ENCODE data around the gene ITGB3BP. TPM values are rescaled to one million over a fixed set of nuclear protein-coding genes. Genes with fewer than 3 reads are reported as not detected.

The ITGB3BP gene
- total RNA-seq, 2 donors from 2014 or later: 6.7 TPM; not detected in 1

DNA sequence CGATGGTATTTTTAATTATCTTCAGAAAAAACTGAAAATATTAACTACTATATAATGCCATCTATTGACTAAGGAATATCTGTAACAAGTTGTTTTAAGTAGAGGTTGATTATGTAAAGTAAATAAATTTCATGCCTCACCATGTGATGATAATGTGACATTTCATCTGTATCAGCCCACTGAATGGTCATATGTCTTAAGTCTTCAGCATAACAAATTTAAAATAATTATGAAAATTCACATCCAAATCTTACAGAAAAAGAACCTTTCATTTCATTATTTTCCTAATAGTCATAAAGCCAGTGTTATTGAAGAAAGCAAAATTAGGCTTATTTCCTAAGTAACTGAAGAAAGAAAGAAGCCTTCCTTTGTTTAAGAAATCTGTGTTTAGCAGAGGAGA, 72.6 kb downstream of the ITGB3BP start:
- no peak overlapping the region for H3K4me3 ChIP-seq
- ATAC-seq: no peak
- intact Hi-C loops (cut with DNase I): no loop called here
- no peaks in the 10 kb centered on the region for H3K9me3 ChIP-seq
- 83 to 86% methylated on average over 1 of the region's 1 CpG for WGBS, 2 donors
- no peaks in the 10 kb centered on the region for H3K27me3 ChIP-seq
- H3K4me1 ChIP-seq: no peaks in the 10 kb centered on the region
- no peak overlapping the region for H3K27ac ChIP-seq
- TF ChIP-seq, protein P1, sequence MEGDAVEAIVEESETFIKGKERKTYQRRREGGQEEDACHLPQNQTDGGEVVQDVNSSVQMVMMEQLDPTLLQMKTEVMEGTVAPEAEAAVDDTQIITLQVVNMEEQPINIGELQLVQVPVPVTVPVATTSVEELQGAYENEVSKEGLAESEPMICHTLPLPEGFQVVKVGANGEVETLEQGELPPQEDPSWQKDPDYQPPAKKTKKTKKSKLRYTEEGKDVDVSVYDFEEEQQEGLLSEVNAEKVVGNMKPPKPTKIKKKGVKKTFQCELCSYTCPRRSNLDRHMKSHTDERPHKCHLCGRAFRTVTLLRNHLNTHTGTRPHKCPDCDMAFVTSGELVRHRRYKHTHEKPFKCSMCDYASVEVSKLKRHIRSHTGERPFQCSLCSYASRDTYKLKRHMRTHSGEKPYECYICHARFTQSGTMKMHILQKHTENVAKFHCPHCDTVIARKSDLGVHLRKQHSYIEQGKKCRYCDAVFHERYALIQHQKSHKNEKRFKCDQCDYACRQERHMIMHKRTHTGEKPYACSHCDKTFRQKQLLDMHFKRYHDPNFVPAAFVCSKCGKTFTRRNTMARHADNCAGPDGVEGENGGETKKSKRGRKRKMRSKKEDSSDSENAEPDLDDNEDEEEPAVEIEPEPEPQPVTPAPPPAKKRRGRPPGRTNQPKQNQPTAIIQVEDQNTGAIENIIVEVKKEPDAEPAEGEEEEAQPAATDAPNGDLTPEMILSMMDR (IDR thresholded peaks at IDR 0.05): no peak
- TF ChIP-seq POLR2A (IDR thresholded peaks at IDR 0.05): no peak
- H3K36me3 ChIP-seq (replicated peaks in 1 of 2; ENCODE audit: insufficient read depth in 1 of 2, low read depth in 2 of 2): no peaks in the 10 kb centered on the region
- no peak for DNase-seq

GRCh38 chr1:63448731-63449246, 74.2 kb downstream of the ITGB3BP start:
- Histone ChIP-seq H3K4me3 (no peak overlapping the region), H3K4me1 (no peaks in the 10 kb centered on the region), H3K27ac (no peak overlapping the region), H3K36me3 (replicated peaks in 1 of 2; ENCODE audit: insufficient read depth in 1 of 2, low read depth in 2 of 2) (no peaks in the 10 kb centered on the region), H3K27me3 (no peaks in the 10 kb centered on the region), H3K9me3 (no peaks in the 10 kb centered on the region)
- intact Hi-C loops (cut with DNase I): no loop called here
- TF ChIP-seq POLR2A (IDR thresholded peaks at IDR 0.05): no peak
- TF ChIP-seq, protein P1 (IDR thresholded peaks at IDR 0.05): no peak
- 94 to 95% methylated on average over 3 of the region's 3 CpGs for WGBS, 2 donors
- DNase-seq (no peak), ATAC-seq (no peak)

DNA sequence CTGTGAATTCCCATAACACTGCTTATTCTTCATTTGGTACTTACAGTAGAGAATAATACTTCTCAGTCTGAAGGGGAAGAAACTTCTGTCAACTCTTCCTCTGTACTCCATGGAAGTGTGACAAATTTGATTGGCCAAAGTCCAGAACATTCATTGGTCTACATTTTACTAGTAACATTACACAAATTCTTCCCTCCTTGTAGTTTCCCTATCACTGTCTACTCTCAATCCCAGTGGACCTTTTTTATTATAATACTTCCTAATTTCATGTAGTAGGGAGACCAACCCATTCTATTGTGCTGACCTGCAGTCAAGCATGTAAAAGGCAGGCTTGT, 80.9 kb downstream of the ITGB3BP start:
- intact Hi-C loops (cut with DNase I): no loop called here
- no peak for TF ChIP-seq POLR2A (IDR thresholded peaks at IDR 0.05)
- TF ChIP-seq, protein P1 (IDR thresholded peaks at IDR 0.05): no peak
- no peak overlapping the region for H3K27ac ChIP-seq
- H3K9me3 ChIP-seq: no peaks in the 10 kb centered on the region
- DNase-seq (no peak), ATAC-seq (no peak)
- no peaks in the 10 kb centered on the region for H3K36me3 ChIP-seq (replicated peaks in 1 of 2; ENCODE audit: insufficient read depth in 1 of 2, low read depth in 2 of 2)
- H3K4me3 ChIP-seq: no peak overlapping the region
- H3K27me3 ChIP-seq: no peaks in the 10 kb centered on the region
- H3K4me1 ChIP-seq: peaks cover 4% of the 10 kb centered on the region

DNA sequence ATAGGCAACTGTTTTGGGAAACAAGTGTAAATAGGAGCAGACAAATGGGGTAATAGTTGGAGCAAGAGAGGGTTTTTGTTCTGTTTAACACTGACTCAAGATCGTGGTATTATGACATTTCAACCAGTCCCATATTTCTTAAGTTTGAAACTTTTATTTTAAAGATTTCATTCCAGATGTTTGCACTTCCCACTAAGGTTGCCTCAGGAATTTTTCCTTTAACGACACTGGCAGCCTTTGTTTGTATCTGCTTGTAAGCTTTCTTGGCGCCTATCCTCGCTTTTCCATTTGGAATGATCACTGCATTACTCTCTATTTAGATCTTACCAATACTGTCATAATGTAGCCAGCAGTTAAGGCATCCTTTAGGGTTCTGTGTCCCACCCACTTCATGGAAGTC, 87.9 kb downstream of the ITGB3BP start:
- no peak overlapping the region for H3K4me3 ChIP-seq
- TF ChIP-seq, protein P1 (IDR thresholded peaks at IDR 0.05): no peak
- TF ChIP-seq POLR2A (IDR thresholded peaks at IDR 0.05): no peak

GRCh38 chr1:63429281-63429680, 93.7 kb downstream of the ITGB3BP start:
- no peak for TF ChIP-seq POLR2A (IDR thresholded peaks at IDR 0.05)
- TF ChIP-seq, protein P1 (IDR thresholded peaks at IDR 0.05): no peak
- Histone ChIP-seq H3K27me3 (no peaks in the 10 kb centered on the region), H3K27ac (no peak overlapping the region), H3K4me3 (no peak overlapping the region), H3K4me1 (no peaks in the 10 kb centered on the region), H3K36me3 (replicated peaks in 1 of 2; ENCODE audit: insufficient read depth in 1 of 2, low read depth in 2 of 2) (peaks cover 0 to 2% of the 10 kb centered on the region in 2 donors), H3K9me3 (peaks cover 0 to 4% (median 0%) of the 10 kb centered on the region in 3 donors)
- ATAC-seq: no peak
- DNase-seq: no peak
- intact Hi-C loops (cut with DNase I): no loop called here

More for the DNA sequence above, 87.9 kb downstream of the ITGB3BP start:
- H3K4me1 ChIP-seq: no peaks in the 10 kb centered on the region
- no peaks in the 10 kb centered on the region for H3K27me3 ChIP-seq
- ATAC-seq (no peak), DNase-seq (no peak)
- intact Hi-C loops (cut with DNase I): no loop called here
- no peaks in the 10 kb centered on the region for H3K36me3 ChIP-seq (replicated peaks in 1 of 2; ENCODE audit: insufficient read depth in 1 of 2, low read depth in 2 of 2)
- H3K9me3 ChIP-seq: peaks cover 0 to 3% (median 0%) of the 10 kb centered on the region in 3 donors
- H3K27ac ChIP-seq: no peak overlapping the region
- 82 to 86% methylated on average over 4 of the region's 4 CpGs for whole genome bisulfite sequencing, 2 donors

Data from body of pancreas (tissue), 4 donors.